ENCODE results near the gene MUC6. TPM values are rescaled to one million over a fixed set of nuclear protein-coding genes. Genes with fewer than 3 reads are reported as not detected.

The MUC6 gene
- not detected in 2 replicates for total RNA-seq (2011; cell fraction: chromatin; rRNA removed; ENCODE audit: low replicate concordance)
- total RNA-seq (2011; cell fraction: nucleolus; rRNA removed), result not detected in 2 replicates
- not detected in 2 replicates for total RNA-seq (2011; cell fraction: nucleoplasm; rRNA removed)
- not detected in 2 replicates for total RNA-seq (2014; rRNA removed)
- not detected in 2 replicates for total RNA-seq (2014; rRNA removed; fragmentation: Illumina TruSeq; extraction: Trizol)
- total RNA-seq (2015; rRNA removed; fragmentation: Illumina TruSeq; extraction: Trizol), result not detected in 2 replicates
- 0.16 TPM in 1 of 2 replicates, not detected in the other for total RNA-seq (2021)
- not detected in 2 replicates for polyA plus RNA-seq (2011; rRNA removed)
- not detected in 2 replicates for polyA plus RNA-seq (2011; cell fraction: cytosol; rRNA removed)
- polyA plus RNA-seq (2011; cell fraction: nucleus; rRNA removed), result not detected in 2 replicates
- 0.03 and 0.06 TPM in 2 replicates for polyA plus RNA-seq (2012)
- polyA plus RNA-seq (2014; fragmentation: Illumina TruSeq; extraction: Trizol), result not detected in 2 replicates
- polyA plus RNA-seq (2014; fragmentation: Nextera tagmentation; extraction: Ambion mirVana), result not detected
- 0.01 TPM in 1 of 2 replicates, not detected in the other for polyA plus RNA-seq (2014; rRNA removed)
- polyA minus RNA-seq (2011; rRNA and poly(A)+ RNA removed), result not detected in 2 replicates
- not detected in 2 replicates for polyA minus RNA-seq (2011; cell fraction: cytosol; rRNA and poly(A)+ RNA removed)
- polyA minus RNA-seq (2011; cell fraction: nucleus; rRNA and poly(A)+ RNA removed), result not detected in 2 replicates
- Bru-seq, nascent RNA, result percentile 4 among the genes with signal in this experiment
- percentile 12 among the genes with signal in this experiment for BruChase-seq, experiment 1, labeled RNA remaining after a 2-hour chase
- percentile 17 among the genes with signal in this experiment for BruChase-seq, experiment 2, labeled RNA remaining after a 6-hour chase
- long read RNA-seq, experiment 1, result 0 reads
- long read RNA-seq, experiment 2, result 0 reads
- long read RNA-seq, experiment 3, result 0 reads

- no TSS peak for BruUV-seq (replicated peaks)
- ChIA-PET CTCF (ENCODE audit: low intra/inter-chr PET ratio) (no interaction called here), POLR2A (no interaction called here)
- in situ Hi-C loops (cut with MboI) (no loop called here), intact Hi-C loops (cut with micrococcal nuclease) (no loop called here)
- Histone ChIP-seq H3K9me1 (ENCODE audit: control insufficient read depth, insufficient read depth, low read length) (no peaks in the 10 kb centered on the region), H3K9me3 (replicated peaks; ENCODE audit: control insufficient read depth, insufficient read depth, low read depth, low read length) (no peaks in the 10 kb centered on the region), H4K20me1 (replicated peaks; ENCODE audit: control insufficient read depth, insufficient read depth, low read length) (peaks cover 19% of the 10 kb centered on the region; the same call in 1 of the 2 replicates), H3K27me3 (ENCODE audit: control insufficient read depth in 2 of 2, insufficient read depth in 2 of 2, low read length in 2 of 2) (peaks cover 9 to 53% of the 10 kb centered on the region in 2 experiments; a peak in 4 of 5 replicates), H2AFZ (ENCODE audit: low read depth, low read length) (no peak within 1 kb of the TSS), H3K9ac (ENCODE audit: insufficient read depth in 1 of 2, low read depth in 2 of 2, low read length in 2 of 2) (no peak within 1 kb of the TSS), H3K4me2 (ENCODE audit: insufficient read depth, low read length) (no peak within 1 kb of the TSS), H3K36me3 (ENCODE audit: control insufficient read depth, insufficient read depth, low read length) (no peaks in the 10 kb centered on the region), H3K27ac (ENCODE audit: extremely low read depth, low read depth, low read length) (no peak within 1 kb of the TSS), H3K4me1 (replicated peaks in 1 of 2; ENCODE audit: control insufficient read depth in 2 of 2, insufficient read depth in 2 of 2, low read length in 2 of 2) (peaks cover 0 to 67% of the 10 kb centered on the region in 2 experiments; a peak in 2 of 5 replicates), H3K79me2 (ENCODE audit: control insufficient read depth, insufficient read depth, low read length) (no peaks in the 10 kb centered on the region), H3K4me3 (no peak within 1 kb of the TSS)
- 3% methylated on average over 33 of the region's 42 CpGs for WGBS (ENCODE audit: insufficient coverage, low coverage, missing lambda C conversion rate)
- peak; percentile 23 for TF ChIP-seq PCBP1 (IDR thresholded peaks at IDR 0.05; ENCODE audit: low read depth, low read length, poor library complexity, severe bottlenecking)
- no peak for TF ChIP-seq HNRNPL (IDR thresholded peaks at IDR 0.05; ENCODE audit: low read depth, low read length)
- TF ChIP-seq MYNN (IDR thresholded peaks at IDR 0.05), result no peak
- no peak for TF ChIP-seq MYNN (CRISPR knock-in tag; IDR thresholded peaks at IDR 0.05)
- TF ChIP-seq MGA (IDR thresholded peaks at IDR 0.05), result no peak
- no peak for TF ChIP-seq HEY1 (CRISPR knock-in tag; IDR thresholded peaks at IDR 0.05; ENCODE audit: borderline replicate concordance)
- peak in 1 of 4 experiments; percentile 18 for DNase-seq (ENCODE audit: extremely low read depth in 1 of 4, low spot score in 3 of 4)
- FAIRE-seq, result no peak
- peak; percentile 63 for ATAC-seq
Measured at GRCh38 chr11:1036303-1036923, at the start of gene MUC6. Gene MUC6, minus strand, starts transcription at chr11:1036718. Its CDS starts 63 bp downstream, at chr11:1036655.

Data from K562 (cell line).